HG03520 (cell line): ENCODE results near the gene GNAL.
"Not testable (repeated sequence)": the region's sequence is repeated elsewhere in the genome, so short reads cannot be mapped to it uniquely, and the experiment has no call there.

Experiments
- ATAC-seq: cut with Tn5 transposase; IDR thresholded peaks from one replicate; pipeline ENCODE4 v1.9.1; 2021; ENCODE audit warnings: mild to moderate bottlenecking, moderate library complexity; ENCODE audit not compliant: unreplicated experiment

Gene GNAL

GRCh38 chr18:11668441-11669169, 20.5 kb upstream of the GNAL start:
- no peak for ATAC-seq

- ATAC-seq = no peak
Observed at GRCh38 chr18:11669271-11669947, 19.7 kb upstream of the GNAL start.

DNA sequence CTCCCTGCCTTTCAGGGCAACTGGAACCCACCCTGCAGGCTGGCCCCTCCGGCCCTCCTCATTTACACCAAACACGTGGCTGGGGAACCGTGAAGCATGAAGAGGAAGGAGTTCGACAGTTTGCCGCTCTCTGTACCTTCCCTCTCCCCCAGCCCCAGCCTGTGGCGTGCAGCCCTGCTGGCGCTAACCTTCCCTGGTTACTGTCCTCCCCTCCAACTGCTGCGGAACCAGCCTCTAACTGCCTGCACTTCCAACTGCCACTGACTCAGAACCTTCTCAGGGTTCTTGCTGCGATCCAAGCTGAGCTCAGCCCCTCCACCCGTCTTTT, 19.2 kb upstream of the GNAL start:
- ATAC-seq = no peak

DNA sequence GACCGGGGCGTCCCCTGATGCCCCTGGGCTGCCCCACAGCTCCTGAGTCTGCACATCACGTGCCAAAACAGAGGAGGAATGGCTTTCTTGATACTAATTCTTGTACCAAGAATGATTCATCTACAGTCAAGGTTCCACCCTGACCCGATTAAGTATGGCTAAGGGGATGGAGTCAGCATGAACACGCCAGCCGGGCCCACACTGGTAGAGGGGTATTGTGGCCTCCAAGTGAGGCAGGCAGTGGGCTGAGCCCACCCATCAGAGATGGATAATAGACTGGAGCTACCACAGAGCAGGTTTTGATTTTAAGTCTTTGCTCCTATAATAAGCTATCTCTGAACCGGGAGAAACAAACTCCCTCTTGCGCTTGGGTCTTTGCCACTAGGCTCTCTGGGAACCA, 17.9 kb upstream of the GNAL start:
- no peak for ATAC-seq

- no peak for ATAC-seq
Observed at GRCh38 chr18:11672198-11672597, 16.9 kb upstream of the GNAL start.

DNA sequence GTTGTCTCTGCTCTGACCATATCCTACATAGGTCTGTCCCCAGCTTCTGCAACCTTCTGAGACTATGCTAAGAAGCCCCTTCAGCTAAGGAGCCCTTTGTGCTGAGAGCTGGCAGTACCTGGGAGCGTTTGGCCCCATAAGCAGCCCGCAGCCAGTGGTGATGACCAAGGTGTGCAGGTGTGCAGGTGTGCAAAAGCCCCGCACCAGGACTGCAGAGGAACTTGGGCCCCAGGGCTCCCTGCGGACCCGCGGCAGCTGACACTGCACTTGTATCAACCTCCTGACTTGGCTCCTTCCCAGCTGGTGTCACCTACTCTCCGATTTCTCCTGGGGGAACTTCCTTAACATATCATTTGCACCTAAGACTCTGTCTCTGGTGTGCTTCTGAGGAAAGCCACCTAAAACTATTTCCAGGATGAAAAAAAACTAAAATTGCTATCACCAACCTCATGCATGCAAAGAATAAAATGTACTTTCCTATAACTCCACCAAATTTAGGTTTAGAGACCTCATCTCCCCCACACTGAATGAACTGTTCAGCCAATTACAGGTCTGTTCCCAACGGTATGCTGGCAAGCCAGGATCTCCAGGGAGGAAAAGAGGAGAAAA, 16.1 kb upstream of the GNAL start:
- ATAC-seq = no peak

DNA sequence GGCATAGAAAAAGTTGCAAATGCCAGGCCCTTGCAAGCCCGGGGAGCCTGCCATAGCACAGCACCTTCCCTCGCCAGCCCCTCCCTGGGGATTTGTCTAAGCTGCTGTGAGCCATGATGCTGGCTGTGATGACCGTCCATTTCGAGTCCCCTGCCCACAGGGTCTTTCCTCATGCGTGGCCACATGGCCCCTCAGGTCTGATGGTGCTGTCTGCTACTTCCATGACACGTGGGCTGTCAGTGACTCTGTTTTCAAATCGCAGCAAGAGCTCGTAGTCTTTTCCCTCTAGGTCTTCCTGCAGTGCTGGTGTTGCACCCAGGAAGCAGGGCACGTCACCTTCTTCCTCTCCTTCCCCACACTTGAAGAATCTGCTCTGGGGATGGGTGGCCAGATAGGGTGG, 15.5 kb upstream of the GNAL start:
- no peak for ATAC-seq

- ATAC-seq = no peak
Observed at GRCh38 chr18:11674119-11674518, 14.9 kb upstream of the GNAL start.

DNA sequence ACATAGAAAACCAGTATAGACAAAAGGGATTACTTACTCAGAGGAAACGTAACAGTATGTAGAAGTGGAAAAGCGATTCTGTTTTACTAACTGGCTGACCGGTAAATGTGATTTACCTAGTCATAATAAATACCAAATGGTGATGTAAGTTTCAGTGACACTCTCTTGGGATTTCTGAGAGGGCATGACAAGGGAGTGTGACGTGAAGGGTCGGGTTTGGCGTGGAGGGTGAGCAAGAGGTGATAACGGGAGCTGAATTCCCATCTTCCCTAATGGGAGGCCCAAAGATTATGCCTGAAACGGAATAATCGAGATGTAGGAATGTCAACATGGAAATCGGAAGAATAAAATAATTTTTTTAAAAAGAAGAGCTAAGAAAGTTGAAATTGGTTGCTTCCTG, 12.7 kb upstream of the GNAL start:
- ATAC-seq = no peak

DNA sequence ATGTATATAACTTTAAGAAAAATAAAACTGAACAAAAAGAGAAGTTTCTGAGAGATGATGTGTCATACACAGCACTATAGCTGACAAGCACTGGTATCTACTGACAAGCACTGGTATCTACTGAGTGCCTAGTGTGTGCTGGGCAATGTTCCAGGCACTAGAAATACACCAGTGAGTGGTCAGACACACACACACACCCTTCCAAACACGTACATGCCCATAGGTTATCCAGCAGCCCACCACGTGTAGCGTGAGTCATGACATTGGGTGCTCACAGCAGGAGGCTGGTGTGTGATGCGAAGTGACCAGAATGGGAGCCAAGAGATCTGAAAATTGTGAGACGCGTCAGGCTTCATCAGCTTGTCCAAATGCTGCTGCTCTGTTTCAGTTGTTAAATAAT, 12.2 kb upstream of the GNAL start:
- ATAC-seq = no peak

GRCh38 chr18:11678211-11678610, 10.9 kb upstream of the GNAL start:
- ATAC-seq = no peak

DNA sequence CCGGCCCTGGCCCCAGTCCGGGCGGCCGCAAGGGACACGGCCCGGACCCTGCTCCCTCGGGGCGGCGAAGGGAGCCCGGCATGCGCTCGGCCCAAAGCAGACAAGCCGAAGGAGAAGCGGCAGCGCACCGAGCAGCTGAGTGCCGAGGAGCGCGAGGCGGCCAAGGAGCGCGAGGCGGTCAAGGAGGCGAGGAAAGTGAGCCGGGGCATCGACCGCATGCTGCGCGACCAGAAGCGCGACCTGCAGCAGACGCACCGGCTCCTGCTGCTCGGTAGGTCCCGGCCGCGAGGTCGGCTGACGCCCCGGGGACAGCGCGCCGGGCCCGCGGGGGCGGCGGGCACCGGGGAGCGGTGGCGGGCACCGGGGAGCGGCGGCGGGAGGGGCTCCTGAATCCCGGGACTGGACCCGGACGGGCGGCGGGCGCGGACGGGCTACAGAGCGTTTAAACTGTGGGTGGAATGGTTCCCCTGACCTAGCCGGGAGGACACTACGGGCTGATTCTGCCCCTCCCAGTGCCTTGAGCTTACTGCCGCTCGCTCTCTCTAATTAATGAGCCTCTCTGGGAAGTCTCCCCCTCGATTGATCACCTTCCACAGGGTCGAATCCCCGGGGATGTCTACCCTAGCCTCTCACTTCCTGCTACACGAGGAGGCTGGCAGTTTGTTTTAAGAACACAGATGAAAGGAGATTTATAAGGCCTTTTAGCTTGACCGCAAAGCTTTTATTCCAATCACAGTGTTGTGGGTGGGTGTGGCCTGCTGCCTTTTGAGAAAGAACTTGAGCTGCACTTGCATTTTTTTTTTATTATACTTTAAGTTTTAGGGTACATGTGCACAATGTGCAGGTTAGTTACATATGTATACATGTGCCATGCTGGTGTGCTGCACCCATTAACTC, 853 bp downstream of the GNAL start:
- ATAC-seq = no peak

DNA sequence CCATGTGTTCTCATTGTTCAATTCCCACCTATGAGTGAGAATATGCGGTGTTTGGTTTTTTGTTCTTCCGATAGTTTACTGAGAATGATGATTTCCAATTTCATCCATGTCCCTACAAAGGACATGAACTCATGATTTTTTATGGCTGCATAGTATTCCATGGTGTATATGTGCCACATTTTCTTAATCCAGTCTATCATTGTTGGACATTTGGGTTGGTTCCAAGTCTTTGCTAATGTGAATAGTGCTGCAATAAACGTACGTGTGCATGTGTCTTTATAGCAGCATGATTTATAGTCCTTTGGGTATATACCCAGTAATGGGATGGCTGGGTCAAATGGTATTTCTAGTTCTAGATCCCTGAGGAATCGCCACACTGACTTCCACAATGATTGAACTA, 1.6 kb downstream of the GNAL start:
- ATAC-seq = not testable (repeated sequence)

DNA sequence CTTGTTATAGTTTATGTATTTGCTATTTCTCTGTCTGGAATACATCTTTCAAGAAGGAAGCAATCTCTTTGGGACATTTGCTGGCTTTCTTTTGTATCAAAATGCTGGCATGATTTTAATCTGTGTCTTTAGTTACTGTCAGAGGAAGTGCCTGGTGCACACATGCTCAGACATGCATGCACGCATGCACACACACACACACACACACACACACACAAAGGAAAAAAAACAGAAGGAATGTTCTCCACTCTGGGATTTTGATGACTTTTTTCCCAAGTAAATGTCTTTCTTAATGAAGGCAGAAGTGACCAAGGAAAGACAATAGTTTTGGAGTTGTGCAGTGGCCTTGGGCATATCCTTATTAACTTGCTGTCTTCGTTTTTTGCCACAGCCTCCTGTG, 6.7 kb downstream of the GNAL start:
- ATAC-seq = no peak

DNA sequence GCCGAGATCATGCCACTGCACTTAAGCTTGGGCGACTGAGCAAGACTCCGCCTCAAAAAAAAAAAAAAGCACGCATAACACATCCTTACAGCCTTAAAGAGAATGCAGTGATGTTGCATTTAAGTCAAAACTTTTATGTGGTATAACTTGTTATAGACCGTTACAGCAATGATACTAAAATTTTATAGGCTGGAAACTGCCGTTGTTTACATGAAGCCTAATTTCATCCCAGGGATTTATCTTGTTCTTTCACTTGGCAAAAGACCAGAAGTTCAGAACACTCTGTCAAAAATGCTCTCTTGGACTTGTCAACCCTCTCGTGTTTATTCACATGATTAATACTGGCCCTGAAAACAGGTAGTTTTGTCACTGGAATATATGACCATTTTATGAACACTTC, 7.4 kb downstream of the GNAL start:
- no peak for ATAC-seq

- no peak for ATAC-seq
Observed at GRCh38 chr18:11700876-11701275, 11.8 kb downstream of the GNAL start.

DNA sequence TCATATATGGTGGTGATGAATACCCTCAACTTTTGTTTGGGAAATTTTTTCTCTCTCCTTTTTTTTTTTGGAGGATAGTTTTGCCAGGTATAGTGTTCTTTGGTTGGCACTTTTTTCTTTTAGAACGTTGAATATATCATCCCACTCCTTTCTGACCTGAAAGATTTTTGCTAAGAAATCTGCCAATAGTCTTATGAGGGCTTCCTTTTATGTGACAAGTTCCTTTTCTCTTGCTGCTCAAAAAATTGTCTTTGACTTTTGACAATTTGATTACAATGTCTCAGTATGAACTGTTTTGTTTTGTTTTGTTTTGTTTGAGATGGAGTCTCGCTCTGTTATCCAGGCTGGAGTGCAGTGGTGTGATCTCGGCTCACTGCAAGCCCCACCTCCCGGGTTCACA, 21.5 kb downstream of the GNAL start:
- ATAC-seq = no peak

DNA sequence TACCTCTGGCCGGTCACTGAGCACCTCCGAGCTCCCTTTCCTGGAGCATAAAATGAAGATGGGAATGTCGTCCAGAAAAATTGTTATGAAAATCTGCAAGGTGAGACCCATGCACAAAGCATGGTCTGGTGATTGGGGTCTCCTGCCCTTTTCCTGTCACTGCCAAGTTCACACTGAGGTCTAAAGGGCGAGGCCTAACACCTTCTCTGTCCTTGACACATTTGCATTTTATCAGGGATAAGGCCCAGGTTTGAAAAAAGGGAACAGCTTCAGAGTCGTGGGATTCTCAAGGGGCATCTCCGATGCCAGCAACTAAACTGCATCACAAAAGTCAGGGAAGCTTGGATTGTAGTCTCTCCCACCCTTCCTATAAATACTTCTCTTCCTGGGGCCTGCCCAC, 24.7 kb downstream of the GNAL start:
- ATAC-seq = no peak

DNA sequence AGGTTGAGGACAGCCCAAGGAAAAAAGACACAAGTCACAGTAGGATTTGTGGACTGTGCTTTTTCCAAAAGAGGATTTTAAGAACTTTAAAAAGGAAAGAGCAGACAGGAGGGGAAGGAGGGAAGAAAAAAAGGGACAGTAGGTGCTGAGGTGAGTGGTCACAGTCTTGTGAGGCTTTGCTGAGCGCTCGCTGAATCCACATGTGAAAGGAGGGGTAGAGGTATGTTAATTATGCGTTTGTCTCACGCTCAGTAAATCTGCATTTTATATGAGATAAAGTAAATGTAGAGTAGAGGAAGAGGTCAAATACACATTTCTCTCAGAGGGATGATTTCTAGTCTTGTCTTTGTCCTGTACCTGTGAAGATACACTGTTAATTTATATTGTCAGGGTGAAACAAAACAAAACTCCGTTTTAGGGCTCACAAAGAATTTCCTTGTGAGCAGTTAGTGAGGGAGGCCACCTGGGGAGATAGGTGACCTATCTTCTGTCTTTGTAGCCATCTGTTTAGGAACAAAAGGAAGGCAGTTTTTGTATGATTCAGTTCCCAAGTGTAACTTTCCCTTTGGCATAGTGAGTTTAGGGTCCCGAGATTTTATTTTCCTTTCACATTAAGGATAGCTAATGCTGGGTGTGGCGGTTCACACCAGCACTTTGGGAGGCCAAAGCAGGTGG, 25.3 kb downstream of the GNAL start:
- ATAC-seq = no peak

DNA sequence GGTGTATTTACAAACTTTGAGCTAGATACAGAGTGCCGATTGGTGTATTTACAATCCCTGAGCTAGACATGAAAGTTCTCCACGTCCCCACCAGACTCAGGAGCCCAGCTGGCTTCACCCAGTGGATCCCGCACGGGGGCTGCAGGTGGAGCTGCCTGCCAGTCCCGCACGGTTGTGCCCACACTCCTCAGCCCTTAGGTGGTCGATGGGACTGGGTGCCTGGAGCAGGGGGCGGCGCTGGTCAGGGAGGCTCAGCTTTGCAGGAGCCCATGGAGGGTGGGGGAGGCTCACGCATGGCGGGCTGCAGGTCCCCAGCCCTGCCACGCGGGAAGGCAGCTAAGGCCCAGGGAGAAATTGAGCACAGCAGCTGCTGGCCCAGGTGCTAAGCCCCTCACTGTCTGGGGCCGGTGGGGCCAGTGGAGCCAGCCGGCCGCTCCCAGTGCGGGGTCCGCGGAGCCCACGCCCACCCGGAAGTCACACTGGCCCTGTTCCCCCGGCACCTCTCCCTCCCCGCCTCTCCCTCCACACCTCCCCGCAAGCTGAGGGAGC, 27.8 kb downstream of the GNAL start:
- not testable (repeated sequence) for ATAC-seq

DNA sequence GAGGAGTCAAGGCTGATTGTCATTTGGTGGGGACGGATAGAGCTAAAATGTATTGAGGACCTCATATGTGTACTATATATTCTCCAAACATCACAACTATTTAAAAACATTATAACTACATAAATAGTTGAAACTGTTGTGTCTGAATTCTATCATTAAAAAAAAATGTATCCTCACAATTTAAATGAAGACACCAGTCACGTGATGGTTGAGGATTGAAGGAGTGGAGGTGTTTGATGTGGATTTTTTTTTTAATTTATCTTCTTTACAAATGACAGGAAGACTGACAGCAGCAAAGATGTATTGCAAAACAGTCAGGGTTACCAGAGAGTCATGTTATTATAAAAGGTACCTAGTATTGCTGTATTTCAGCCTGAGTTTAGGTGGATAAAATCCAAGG, 30.0 kb downstream of the GNAL start:
- ATAC-seq = no peak
